SK-N-SH (cell line): ENCODE data around the gene CPPED1. TPM values are rescaled to one million over a fixed set of nuclear protein-coding genes. Genes with fewer than 3 reads are reported as not detected.

Source experiments
- CTCF ChIA-PET: fragments of 300-600, 350-600 bp; formaldehyde crosslinking; extraction: SDS; loops from one replicate; lab custom pipeline; 2021; lab: Yijun Ruan, JAX
- POLR2A ChIA-PET: fragments of 350-600 bp; sonication (Branson Sonifier 250); formaldehyde crosslinking; extraction: SDS; loops from one replicate; lab custom pipeline; 2020; ENCODE audit warnings: antibody characterized with exemption, inconsistent platforms; lab: Yijun Ruan, JAX
- DNase-seq: peaks from one replicate; pipeline ENCODE4 v3.0.0; 2012
- H2AFZ ChIP-seq: fragments of 200-600 bp; sonication (generic); 2 replicates; pipeline ENCODE4 v1.8.1; 2016; ENCODE audit warnings: antibody characterized with exemption, mild to moderate bottlenecking, low read depth
- H3F3A ChIP-seq: fragments of 200-600 bp; sonication (generic); replicated peaks from 2 replicates; pipeline ENCODE3; 2016; ENCODE audit warnings: antibody characterized with exemption, mild to moderate bottlenecking; ENCODE audit not compliant: insufficient read depth
- H3K27ac ChIP-seq, 2 experiments: fragments of 200-500 bp in 1 of 2; fragments of 200-600 bp in 1 of 2; sonication (Bioruptor generic) in 1 of 2; sonication (generic), shearing (Covaris generic) in 1 of 2; 2 replicates each; pipeline versions ENCODE4 v1.5.1 to v1.6.1; 2014 to 2016; ENCODE audit warnings: low read depth in 2 of 2, inconsistent platforms in 1 of 2, low read length in 1 of 2, mild to moderate bottlenecking in 1 of 2, mixed read lengths in 1 of 2
- H3K27me3 ChIP-seq: fragments of 200-600 bp; sonication (generic), shearing (Covaris generic); 2 replicates; pipeline ENCODE4 v1.6.1; 2016; ENCODE audit warnings: mixed run types; ENCODE audit not compliant: insufficient read depth
- H3K36me3 ChIP-seq, 2 experiments: fragments of 200-500 bp in 1 of 2; fragments of 200-600 bp in 1 of 2; sonication (Bioruptor generic) in 1 of 2; sonication (generic) in 1 of 2; replicated peaks in 1 of 2; 2 replicates each; pipeline versions ENCODE3 to v1.5.1; 2014 to 2016; ENCODE audit warnings: low read length in 1 of 2, mild to moderate bottlenecking in 1 of 2; ENCODE audit not compliant: insufficient read depth in 2 of 2, control insufficient read depth in 1 of 2
- H3K4me1 ChIP-seq, 2 experiments: fragments of 200-500 bp in 1 of 2; fragments of 200-600 bp in 1 of 2; sonication (Bioruptor generic) in 1 of 2; sonication (generic), shearing (Covaris generic) in 1 of 2; 2 replicates each; pipeline versions ENCODE4 v1.5.1 to v1.6.1; 2014 to 2016; ENCODE audit warnings: low read depth in 1 of 2, low read length in 1 of 2, mixed run types in 1 of 2; ENCODE audit not compliant: insufficient read depth in 2 of 2, control insufficient read depth in 1 of 2
- H3K4me2 ChIP-seq: fragments of 200-600 bp; sonication (generic), shearing (Covaris generic); 2 replicates; pipeline ENCODE4 v1.6.1; 2017; ENCODE audit warnings: mixed run types
- H3K4me3 ChIP-seq, 2 experiments: fragments of 200-500 bp in 1 of 2; fragments of 200-600 bp in 1 of 2; sonication (Bioruptor generic) in 1 of 2; sonication (generic), shearing (Covaris generic) in 1 of 2; 2 replicates each; pipeline versions ENCODE4 v1.5.1 to v1.8.1; 2014 to 2016; ENCODE audit warnings: low read depth in 2 of 2, inconsistent platforms in 1 of 2, low read length in 1 of 2, mild to moderate bottlenecking in 1 of 2, mixed read lengths in 1 of 2, moderate library complexity in 1 of 2
- H3K79me2 ChIP-seq: fragments of 200-600 bp; sonication (generic); 2 replicates; pipeline ENCODE4 v1.8.1; 2017; ENCODE audit warnings: mild to moderate bottlenecking; ENCODE audit not compliant: insufficient read depth
- H3K9ac ChIP-seq: fragments of 200-600 bp; sonication (generic); 2 replicates; pipeline ENCODE4 v1.6.1; 2017; ENCODE audit warnings: mixed run types
- H3K9me2 ChIP-seq: fragments of 200-600 bp; sonication (generic); 2 replicates; pipeline ENCODE4 v1.6.1; 2017; ENCODE audit warnings: mixed run types
- H3K9me3 ChIP-seq: fragments of 200-600 bp; sonication (generic); 2 replicates; pipeline ENCODE4 v1.6.1; 2017; ENCODE audit warnings: mixed run types, mild to moderate bottlenecking, moderate library complexity
- H4K20me1 ChIP-seq: fragments of 200-600 bp; sonication (generic); 2 replicates; pipeline ENCODE4 v1.6.1; 2017; ENCODE audit warnings: mild to moderate bottlenecking, mixed run types; ENCODE audit not compliant: insufficient read depth
- CHD2 ChIP-seq: fragments of 150-350 bp; IDR thresholded peaks from 2 replicates; pipeline ENCODE4 v1.6.1; 2018; ENCODE audit warnings: low read length; ENCODE audit not compliant: partially characterized antibody
- ELF1 ChIP-seq: IDR thresholded peaks from 2 replicates; pipeline ENCODE4 v1.4.0; 2012
- EP300 ChIP-seq, 2 experiments: IDR thresholded peaks; 2 replicates each; pipeline versions ENCODE4 v1.4.0 to v1.6.1; 2012; ENCODE audit warnings: borderline replicate concordance in 1 of 2, low read depth in 1 of 2, low read length in 1 of 2
- EZH2phosphoT487 ChIP-seq: fragments of 200-600 bp; sonication (generic); IDR thresholded peaks from 2 replicates; pipeline ENCODE4 v1.6.1; 2017; ENCODE audit warnings: low read depth, mixed run types, mild to moderate bottlenecking, antibody characterized with exemption, moderate library complexity, borderline replicate concordance
- FOSL2 ChIP-seq: IDR thresholded peaks from 2 replicates; pipeline ENCODE4 v1.4.0; 2012; ENCODE audit warnings: low read depth, mild to moderate bottlenecking, moderate library complexity, borderline replicate concordance
- FOXM1 ChIP-seq: IDR thresholded peaks from 2 replicates; pipeline ENCODE4 v1.4.0; 2012; ENCODE audit warnings: low read depth, mild to moderate bottlenecking
- GATA2 ChIP-seq: sonication (generic); formaldehyde crosslinking; IDR thresholded peaks from 2 replicates; pipeline ENCODE4 v1.5.0; 2020; ENCODE audit warnings: mild to moderate bottlenecking, missing genetic modification reagents
- JUND ChIP-seq: IDR thresholded peaks from 2 replicates; pipeline ENCODE4 v1.4.0; 2012
- MEF2A ChIP-seq: IDR thresholded peaks from 2 replicates; pipeline ENCODE4 v1.4.0; 2012; ENCODE audit warnings: low read depth, borderline replicate concordance
- NFIC ChIP-seq: IDR thresholded peaks from 2 replicates; pipeline ENCODE4 v1.4.0; 2012; ENCODE audit warnings: borderline replicate concordance
- NRF1 ChIP-seq: IDR thresholded peaks from 2 replicates; pipeline ENCODE4 v1.6.1; 2012; ENCODE audit warnings: low read depth, mild to moderate bottlenecking, low read length
- RCOR1 ChIP-seq: fragments of 150-350 bp; IDR thresholded peaks from 2 replicates; pipeline ENCODE4 v1.6.1; 2017; ENCODE audit warnings: antibody characterized with exemption, low read length
- RFX5 ChIP-seq: IDR thresholded peaks from 2 replicates; pipeline ENCODE4 v1.6.1; 2012; ENCODE audit warnings: mild to moderate bottlenecking, improper control_type of control experiment, low read length
- RXRA ChIP-seq: IDR thresholded peaks from 2 replicates; pipeline ENCODE4 v1.4.0; 2012; ENCODE audit warnings: low read depth, mild to moderate bottlenecking, borderline replicate concordance
- TAF1 ChIP-seq: IDR thresholded peaks from 2 replicates; pipeline ENCODE4 v1.6.1; 2012; ENCODE audit warnings: low read depth, mild to moderate bottlenecking, low read length, moderate library complexity, borderline replicate concordance
- TCF12 ChIP-seq: IDR thresholded peaks from 2 replicates; pipeline ENCODE4 v1.4.0; 2012
- TEAD4 ChIP-seq: IDR thresholded peaks from 2 replicates; pipeline ENCODE4 v1.4.0; 2012; ENCODE audit warnings: mild to moderate bottlenecking, borderline replicate concordance; ENCODE audit not compliant: insufficient read depth
- YY1 ChIP-seq: IDR thresholded peaks from 2 replicates; pipeline ENCODE4 v1.4.0; 2012; ENCODE audit warnings: low read depth, mild to moderate bottlenecking
- WGBS: methylation state at CpG from one replicate; pipeline ENCODE4 v1.1.6; 2017; ENCODE audit warnings: low lambda C conversion rate; 5-methylcytosine and 5-hydroxymethylcytosine counted together
- polyA plus RNA-seq, 3 experiments: library from polyadenylated mRNA; depleted of rRNA; stranded (reverse); fragments of >200 nt; gene quantifications; 2 replicates each; pipeline ENCODE4 v1.2.3, GENCODE V29; 2012
- TF ChIP-seq, protein P1 (sequence below): fragments of 200-600 bp; sonication (generic); IDR thresholded peaks from 2 replicates; pipeline ENCODE4 v1.6.1; 2017; ENCODE audit warnings: antibody characterized with exemption, mild to moderate bottlenecking, moderate library complexity
- TF ChIP-seq, protein P2 (sequence below): IDR thresholded peaks from 2 replicates; pipeline ENCODE4; 2012
- TF ChIP-seq, protein P3 (sequence below): IDR thresholded peaks from 2 replicates; pipeline ENCODE4 v1.4.0; 2012; ENCODE audit warnings: low read depth
- TF ChIP-seq, protein P4 (sequence below): IDR thresholded peaks from 2 replicates; pipeline ENCODE4 v1.4.0; 2012; ENCODE audit warnings: low read depth, borderline replicate concordance

CPPED1 gene
- polyA plus RNA-seq, 1 of the 3 experiments (the other 2 are of a cell fraction), result 11.9 TPM

DNA sequence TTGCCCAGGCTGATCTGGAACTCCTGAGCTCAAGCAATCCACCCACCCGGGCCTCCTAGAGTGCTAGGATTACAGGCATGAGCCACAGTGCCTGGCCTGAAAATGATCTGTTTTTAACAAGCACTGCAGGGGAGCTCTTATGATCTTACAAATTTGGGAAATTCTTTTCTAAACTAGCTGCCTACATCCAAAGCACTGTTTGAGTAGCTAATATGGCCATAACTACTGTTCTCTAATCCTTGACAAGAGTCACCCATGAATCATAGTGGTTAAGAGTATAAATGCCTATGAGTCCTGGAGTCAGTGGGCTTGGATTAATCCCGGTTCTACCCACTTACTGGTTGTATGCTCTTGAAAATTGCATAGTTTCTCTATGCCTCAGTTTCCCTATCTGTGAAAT is 1.4 kb upstream of the CPPED1 start (continued):
- TF ChIP-seq, protein P1, sequence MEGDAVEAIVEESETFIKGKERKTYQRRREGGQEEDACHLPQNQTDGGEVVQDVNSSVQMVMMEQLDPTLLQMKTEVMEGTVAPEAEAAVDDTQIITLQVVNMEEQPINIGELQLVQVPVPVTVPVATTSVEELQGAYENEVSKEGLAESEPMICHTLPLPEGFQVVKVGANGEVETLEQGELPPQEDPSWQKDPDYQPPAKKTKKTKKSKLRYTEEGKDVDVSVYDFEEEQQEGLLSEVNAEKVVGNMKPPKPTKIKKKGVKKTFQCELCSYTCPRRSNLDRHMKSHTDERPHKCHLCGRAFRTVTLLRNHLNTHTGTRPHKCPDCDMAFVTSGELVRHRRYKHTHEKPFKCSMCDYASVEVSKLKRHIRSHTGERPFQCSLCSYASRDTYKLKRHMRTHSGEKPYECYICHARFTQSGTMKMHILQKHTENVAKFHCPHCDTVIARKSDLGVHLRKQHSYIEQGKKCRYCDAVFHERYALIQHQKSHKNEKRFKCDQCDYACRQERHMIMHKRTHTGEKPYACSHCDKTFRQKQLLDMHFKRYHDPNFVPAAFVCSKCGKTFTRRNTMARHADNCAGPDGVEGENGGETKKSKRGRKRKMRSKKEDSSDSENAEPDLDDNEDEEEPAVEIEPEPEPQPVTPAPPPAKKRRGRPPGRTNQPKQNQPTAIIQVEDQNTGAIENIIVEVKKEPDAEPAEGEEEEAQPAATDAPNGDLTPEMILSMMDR, result no peak
- TF ChIP-seq FOXM1, result no peak
- no peak for TF ChIP-seq YY1
- TF ChIP-seq EP300 (IDR thresholded peaks at IDR 0.05; ENCODE audit: borderline replicate concordance in 1 of 2, low read depth in 1 of 2, low read length in 1 of 2), result no peak

DNA sequence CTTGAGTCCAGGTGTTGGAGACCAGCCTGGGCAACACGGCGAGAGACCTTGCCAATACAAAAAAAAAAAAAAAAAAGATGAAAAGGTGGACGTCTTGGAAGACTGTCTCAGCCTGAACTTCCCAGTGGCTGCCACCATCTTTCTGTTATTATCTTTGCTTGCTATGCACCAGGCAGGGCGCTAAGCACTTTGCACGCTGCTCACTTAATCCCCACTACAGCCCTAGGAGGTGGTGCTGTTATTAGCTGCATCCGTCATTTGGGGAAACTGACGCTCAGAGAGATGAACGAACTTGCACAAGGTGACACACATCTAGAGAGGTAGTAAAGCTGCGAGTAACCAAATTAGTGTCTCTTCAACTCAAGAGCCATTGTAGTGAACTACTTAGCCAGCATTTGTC is 708 bp upstream of the CPPED1 start:
- H3K9me3 ChIP-seq, result no peaks in the 10 kb centered on the region
- peak overlapping the region; percentile 87 for H3K4me2 ChIP-seq
- ChIA-PET CTCF (no interaction called here), POLR2A (interaction anchor here (1.8 kb wide), 1 partner anchor 46 kb away, joined by 6 read pairs; no protein-coding TSS in a partner anchor)
- WGBS, result 88% methylated on average over 9 of the region's 9 CpGs
- H3K4me3 ChIP-seq, result peak overlapping the region; percentile 75 to 82; a peak in 3 of 4 replicates
- no peaks in the 10 kb centered on the region for H3K27me3 ChIP-seq
- H3K27ac ChIP-seq, result peak overlapping the region in 1 of 2 experiments; percentile 97; a peak in 2 of 4 replicates
- H3K9ac ChIP-seq, result no peak overlapping the region
- H3K4me1 ChIP-seq, result peaks cover 7 to 8% of the 10 kb centered on the region in 2 experiments; a peak in 1 of 4 replicates
- TF ChIP-seq FOSL2 (no peak), TAF1 (no peak), NRF1 (no peak), MEF2A (no peak), YY1 (no peak), RXRA (no peak), RFX5 (no peak), NFIC (no peak), EZH2phosphoT487 (no peak), RCOR1 (no peak), TEAD4 (no peak), TCF12 (no peak), GATA2 (CRISPR knock-in tag) (no peak), CHD2 (no peak), ELF1 (no peak), JUND (no peak)
- TF ChIP-seq, protein P2, sequence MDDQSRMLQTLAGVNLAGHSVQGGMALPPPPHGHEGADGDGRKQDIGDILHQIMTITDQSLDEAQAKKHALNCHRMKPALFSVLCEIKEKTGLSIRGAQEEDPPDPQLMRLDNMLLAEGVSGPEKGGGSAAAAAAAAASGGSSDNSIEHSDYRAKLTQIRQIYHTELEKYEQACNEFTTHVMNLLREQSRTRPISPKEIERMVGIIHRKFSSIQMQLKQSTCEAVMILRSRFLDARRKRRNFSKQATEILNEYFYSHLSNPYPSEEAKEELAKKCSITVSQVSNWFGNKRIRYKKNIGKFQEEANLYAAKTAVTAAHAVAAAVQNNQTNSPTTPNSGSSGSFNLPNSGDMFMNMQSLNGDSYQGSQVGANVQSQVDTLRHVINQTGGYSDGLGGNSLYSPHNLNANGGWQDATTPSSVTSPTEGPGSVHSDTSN, result no peak
- TF ChIP-seq, protein P3, sequence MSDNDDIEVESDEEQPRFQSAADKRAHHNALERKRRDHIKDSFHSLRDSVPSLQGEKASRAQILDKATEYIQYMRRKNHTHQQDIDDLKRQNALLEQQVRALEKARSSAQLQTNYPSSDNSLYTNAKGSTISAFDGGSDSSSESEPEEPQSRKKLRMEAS, result no peak
- TF ChIP-seq, protein P4, sequence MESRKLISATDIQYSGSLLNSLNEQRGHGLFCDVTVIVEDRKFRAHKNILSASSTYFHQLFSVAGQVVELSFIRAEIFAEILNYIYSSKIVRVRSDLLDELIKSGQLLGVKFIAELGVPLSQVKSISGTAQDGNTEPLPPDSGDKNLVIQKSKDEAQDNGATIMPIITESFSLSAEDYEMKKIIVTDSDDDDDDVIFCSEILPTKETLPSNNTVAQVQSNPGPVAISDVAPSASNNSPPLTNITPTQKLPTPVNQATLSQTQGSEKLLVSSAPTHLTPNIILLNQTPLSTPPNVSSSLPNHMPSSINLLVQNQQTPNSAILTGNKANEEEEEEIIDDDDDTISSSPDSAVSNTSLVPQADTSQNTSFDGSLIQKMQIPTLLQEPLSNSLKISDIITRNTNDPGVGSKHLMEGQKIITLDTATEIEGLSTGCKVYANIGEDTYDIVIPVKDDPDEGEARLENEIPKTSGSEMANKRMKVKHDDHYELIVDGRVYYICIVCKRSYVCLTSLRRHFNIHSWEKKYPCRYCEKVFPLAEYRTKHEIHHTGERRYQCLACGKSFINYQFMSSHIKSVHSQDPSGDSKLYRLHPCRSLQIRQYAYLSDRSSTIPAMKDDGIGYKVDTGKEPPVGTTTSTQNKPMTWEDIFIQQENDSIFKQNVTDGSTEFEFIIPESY, result no peak
- H3K79me2 ChIP-seq, result peaks cover 40% of the 10 kb centered on the region
- no peaks in the 10 kb centered on the region for H4K20me1 ChIP-seq
- peaks cover 16% of the 10 kb centered on the region for H3F3A ChIP-seq
- H2AFZ ChIP-seq, result peak overlapping the region; percentile 77
- H3K9me2 ChIP-seq, result no peaks in the 10 kb centered on the region
- no peaks in the 10 kb centered on the region for H3K36me3 ChIP-seq
- no peak for DNase-seq
